ENCODE measurements around the gene TRPM7. TPM values are rescaled to one million over a fixed set of nuclear protein-coding genes. Genes with fewer than 3 reads are reported as not detected.

TRPM7 gene
- total RNA-seq, 1 experiment from 2014 or later = 35.5 TPM

DNA sequence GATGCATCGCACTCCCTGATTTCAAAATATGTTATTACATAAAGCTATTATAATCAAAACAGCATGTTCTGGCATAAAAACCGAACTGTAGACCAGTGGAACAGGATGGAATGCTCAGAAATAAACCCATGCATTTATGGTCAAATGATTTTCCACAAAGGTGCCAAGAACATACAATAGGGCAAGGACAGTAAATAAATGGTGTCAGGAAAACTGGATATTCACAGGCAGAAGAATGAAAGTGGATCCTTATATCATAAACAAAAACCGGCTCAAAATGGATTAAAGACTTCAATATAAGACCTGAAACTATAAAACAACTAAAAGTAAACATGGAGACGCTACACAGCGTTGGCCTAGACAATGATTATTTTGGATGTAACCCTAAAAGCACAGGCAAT lies 162.7 kb downstream of the TRPM7 start:
- intact Hi-C loops (cut with micrococcal nuclease) = no loop called here
- TF ChIP-seq, protein P1, sequence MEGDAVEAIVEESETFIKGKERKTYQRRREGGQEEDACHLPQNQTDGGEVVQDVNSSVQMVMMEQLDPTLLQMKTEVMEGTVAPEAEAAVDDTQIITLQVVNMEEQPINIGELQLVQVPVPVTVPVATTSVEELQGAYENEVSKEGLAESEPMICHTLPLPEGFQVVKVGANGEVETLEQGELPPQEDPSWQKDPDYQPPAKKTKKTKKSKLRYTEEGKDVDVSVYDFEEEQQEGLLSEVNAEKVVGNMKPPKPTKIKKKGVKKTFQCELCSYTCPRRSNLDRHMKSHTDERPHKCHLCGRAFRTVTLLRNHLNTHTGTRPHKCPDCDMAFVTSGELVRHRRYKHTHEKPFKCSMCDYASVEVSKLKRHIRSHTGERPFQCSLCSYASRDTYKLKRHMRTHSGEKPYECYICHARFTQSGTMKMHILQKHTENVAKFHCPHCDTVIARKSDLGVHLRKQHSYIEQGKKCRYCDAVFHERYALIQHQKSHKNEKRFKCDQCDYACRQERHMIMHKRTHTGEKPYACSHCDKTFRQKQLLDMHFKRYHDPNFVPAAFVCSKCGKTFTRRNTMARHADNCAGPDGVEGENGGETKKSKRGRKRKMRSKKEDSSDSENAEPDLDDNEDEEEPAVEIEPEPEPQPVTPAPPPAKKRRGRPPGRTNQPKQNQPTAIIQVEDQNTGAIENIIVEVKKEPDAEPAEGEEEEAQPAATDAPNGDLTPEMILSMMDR (IDR thresholded peaks at IDR 0.05; ENCODE audit: unreplicated experiment) = no peak
- ChIA-PET CTCF (no interaction called here), POLR2A (interaction anchor here (0.9 kb wide), 1 partner anchor 16 kb away, joined by 4 read pairs; no protein-coding TSS in a partner anchor)
- Mint-ChIP-seq H3K27ac (ENCODE audit: low read depth, unreplicated experiment) (no peak overlapping the region), H3K4me1 (ENCODE audit: insufficient read depth, unreplicated experiment) (no peaks in the 10 kb centered on the region), H3K36me3 (ENCODE audit: insufficient read depth, unreplicated experiment) (peaks cover 4% of the 10 kb centered on the region), H3K4me3 (ENCODE audit: unreplicated experiment) (no peak overlapping the region), H3K27me3 (ENCODE audit: insufficient read depth, unreplicated experiment) (no peaks in the 10 kb centered on the region), H3K9me3 (ENCODE audit: unreplicated experiment) (no peaks in the 10 kb centered on the region)
- no peak for DNase-seq (ENCODE audit: unreplicated experiment)
- BruUV-seq (replicated peaks) = no TSS peak

DNA sequence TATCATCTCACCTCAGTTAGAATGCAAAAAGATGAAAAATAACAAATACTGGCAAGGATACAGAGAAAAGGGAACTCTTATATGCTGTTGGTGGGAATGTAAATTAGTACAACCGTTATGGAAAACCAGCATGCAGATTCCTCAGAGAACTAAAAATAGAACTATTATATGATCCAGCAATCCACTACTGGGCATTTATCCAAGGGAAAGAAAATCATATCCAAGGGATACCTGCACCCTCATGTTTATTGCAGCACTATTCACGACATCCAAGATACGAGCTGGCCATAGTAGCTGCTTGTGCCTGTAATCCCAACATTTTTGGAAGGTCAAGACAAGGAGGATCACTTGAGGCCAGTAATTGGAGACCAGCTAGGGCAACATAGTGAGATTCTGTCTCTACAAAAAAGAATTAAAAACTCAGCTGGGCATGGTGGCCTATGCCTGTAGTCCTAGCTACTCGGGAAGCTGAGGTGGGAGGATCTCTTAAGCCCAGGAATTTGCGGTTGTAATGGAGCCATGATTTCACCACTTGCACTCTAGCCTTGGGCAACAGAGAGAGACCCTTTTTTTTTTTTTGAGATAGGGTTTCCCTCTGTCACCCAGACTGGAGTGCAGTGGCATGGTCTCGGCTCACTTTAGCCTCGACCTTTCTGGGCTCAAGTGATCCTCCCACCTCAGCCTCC lies 166.7 kb downstream of the TRPM7 start:
- no peaks in the 10 kb centered on the region for H3K4me1 Mint-ChIP-seq (ENCODE audit: insufficient read depth, unreplicated experiment)
- no peaks in the 10 kb centered on the region for H3K9me3 Mint-ChIP-seq (ENCODE audit: unreplicated experiment)
- intact Hi-C loops (cut with micrococcal nuclease) = no loop called here

DNA sequence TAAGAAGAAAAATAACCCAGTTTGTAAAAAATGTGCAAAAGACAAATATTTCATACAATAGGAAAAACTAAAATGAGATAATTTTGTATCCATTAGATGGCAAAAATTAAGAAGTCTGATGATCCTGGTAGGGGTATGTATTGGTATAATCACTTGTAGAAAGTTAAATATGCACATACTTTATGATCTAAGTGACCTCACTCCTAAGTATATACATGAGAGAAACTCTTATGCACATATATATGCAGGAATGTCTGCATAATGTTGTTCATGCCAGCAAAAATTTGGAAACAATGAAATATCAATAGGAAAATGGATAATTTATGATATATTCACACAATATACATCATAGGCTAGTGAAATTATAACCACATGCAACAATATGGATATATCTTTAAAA lies 173.6 kb downstream of the TRPM7 start:
- Mint-ChIP-seq H3K4me3 (ENCODE audit: unreplicated experiment) (no peak overlapping the region), H3K4me1 (ENCODE audit: insufficient read depth, unreplicated experiment) (no peaks in the 10 kb centered on the region), H3K9me3 (ENCODE audit: unreplicated experiment) (no peaks in the 10 kb centered on the region), H3K27ac (ENCODE audit: low read depth, unreplicated experiment) (no peak overlapping the region), H3K27me3 (ENCODE audit: insufficient read depth, unreplicated experiment) (no peaks in the 10 kb centered on the region), H3K36me3 (ENCODE audit: insufficient read depth, unreplicated experiment) (no peaks in the 10 kb centered on the region)
- no TSS peak for BruUV-seq (replicated peaks)
- ChIA-PET POLR2A (no interaction called here), CTCF (no interaction called here)
- TF ChIP-seq, protein P1 (IDR thresholded peaks at IDR 0.05; ENCODE audit: unreplicated experiment) = no peak
- intact Hi-C loops (cut with micrococcal nuclease) = no loop called here
- no peak for DNase-seq (ENCODE audit: unreplicated experiment)

More for the DNA sequence above, 166.7 kb downstream of the TRPM7 start:
- Mint-ChIP-seq H3K4me3 (ENCODE audit: unreplicated experiment) (no peak overlapping the region), H3K36me3 (ENCODE audit: insufficient read depth, unreplicated experiment) (no peaks in the 10 kb centered on the region), H3K27me3 (ENCODE audit: insufficient read depth, unreplicated experiment) (no peaks in the 10 kb centered on the region), H3K27ac (ENCODE audit: low read depth, unreplicated experiment) (no peak overlapping the region)
- TF ChIP-seq, protein P1 (IDR thresholded peaks at IDR 0.05; ENCODE audit: unreplicated experiment) = no peak
- POLR2A ChIA-PET = no interaction called here
- DNase-seq (ENCODE audit: unreplicated experiment) = no peak
- no TSS peak for BruUV-seq (replicated peaks)
- CTCF ChIA-PET = no interaction called here

Other genes with a start within 250 kb of the TRPM7 start
- not detected in 2 replicates for gene USP50, start 140.1 kb downstream of the TRPM7 start, total RNA-seq (2022)
- 93.0 and 122 TPM in 2 replicates for gene SPPL2A, start 78.9 kb upstream of the TRPM7 start, total RNA-seq (2022)
- gene AP4E1, start 221.9 kb upstream of the TRPM7 start, total RNA-seq (2022) = 25.5 and 28.2 TPM in 2 replicates

Data from MCF 10A (cell line).